HEK293 (cell line): ENCODE results near the gene MFAP1.
A peak's percentile ranks its signal among the peaks of the same experiment; 100 is the strongest.

ENCODE experiments used
- CTCF ChIA-PET: fragments of 350-600 bp; formaldehyde crosslinking; extraction: SDS; loops from one replicate; lab custom pipeline; 2021; ENCODE audit warnings: antibody characterized with exemption; lab: Yijun Ruan, JAX
- POLR2A ChIA-PET: fragments of 300-600 bp; formaldehyde crosslinking; extraction: SDS; loops from one replicate; lab custom pipeline; 2020; ENCODE audit warnings: antibody characterized with exemption, inconsistent platforms; lab: Yijun Ruan, JAX
- H3K27ac ChIP-seq: fragments of 200-500 bp; sonication (Bioruptor generic); 2 replicates; pipeline ENCODE4 v1.5.1; 2014; ENCODE audit warnings: low read depth, low read length, control low read depth, inconsistent platforms; ENCODE audit errors: extremely low read depth
- H3K36me3 ChIP-seq, 2 experiments: fragments of 200-500 bp in 1 of 2; sonication (Bioruptor generic) in 1 of 2; 1 replicate in 1 of 2; 2 replicates in 1 of 2; pipeline ENCODE4 v1.5.1; 2014 to 2017; ENCODE audit warnings: inconsistent platforms in 2 of 2, low read length in 2 of 2; ENCODE audit not compliant: control insufficient read depth in 2 of 2, insufficient read depth in 1 of 2
- H3K4me1 ChIP-seq: fragments of 200-500 bp; sonication (Bioruptor generic); 2 replicates; pipeline ENCODE4 v1.5.1; 2014; ENCODE audit warnings: mild to moderate bottlenecking, low read length, inconsistent platforms; ENCODE audit not compliant: control insufficient read depth, insufficient read depth
- H3K4me3 ChIP-seq: 2 replicates; pipeline ENCODE4 v1.5.1; 2011; ENCODE audit warnings: low read depth, mild to moderate bottlenecking, control low read depth, low read length, moderate library complexity
- H3K9me3 ChIP-seq: fragments of 200-500 bp; sonication (Bioruptor generic); 2 replicates; pipeline ENCODE4 v1.5.1; 2014; ENCODE audit warnings: low read depth, low read length, inconsistent platforms; ENCODE audit not compliant: control insufficient read depth, insufficient read depth
- HOXA7 ChIP-seq: sonication (generic); formaldehyde crosslinking; IDR thresholded peaks from 2 replicates; pipeline ENCODE4 v1.8.1; 2022; ENCODE audit warnings: missing genetic modification reagents, borderline replicate concordance
- KLF8 ChIP-seq: fragments of 450-650 bp; formaldehyde crosslinking; IDR thresholded peaks from 2 replicates; pipeline ENCODE4 v1.5.1; 2016; ENCODE audit warnings: missing biosample characterization, missing genetic modification characterization
- KLF9 ChIP-seq: fragments of 450-650 bp; formaldehyde crosslinking; IDR thresholded peaks from 2 replicates; pipeline ENCODE4 v1.5.1; 2016; ENCODE audit warnings: missing biosample characterization, missing genetic modification characterization, low read depth
- OVOL3 ChIP-seq: fragments of 450-650 bp; formaldehyde crosslinking; IDR thresholded peaks from 2 replicates; pipeline ENCODE4 v1.5.1; 2016; ENCODE audit warnings: missing biosample characterization, missing genetic modification characterization
- REPIN1 ChIP-seq: fragments of 450-650 bp; formaldehyde crosslinking; IDR thresholded peaks from 2 replicates; pipeline ENCODE4 v1.5.1; 2017; ENCODE audit warnings: missing biosample characterization, missing genetic modification characterization, low read depth
- ZFP41 ChIP-seq: fragments of 450-650 bp; formaldehyde crosslinking; IDR thresholded peaks from 2 replicates; pipeline ENCODE4 v1.5.1; 2016; ENCODE audit warnings: missing biosample characterization, missing genetic modification characterization, borderline replicate concordance
- ZNF146 ChIP-seq: fragments of 450-650 bp; formaldehyde crosslinking; IDR thresholded peaks from 2 replicates; pipeline ENCODE4 v1.5.1; 2016; ENCODE audit warnings: missing biosample characterization, missing genetic modification characterization
- ZNF24 ChIP-seq: fragments of 450-650 bp; formaldehyde crosslinking; IDR thresholded peaks from 2 replicates; pipeline ENCODE4 v1.5.1; 2016; ENCODE audit warnings: missing biosample characterization, missing genetic modification characterization
- ZNF266 ChIP-seq: fragments of 450-650 bp; formaldehyde crosslinking; IDR thresholded peaks from 2 replicates; pipeline ENCODE4 v1.5.1; 2016; ENCODE audit warnings: missing biosample characterization, missing genetic modification characterization, low read depth
- ZNF302 ChIP-seq: fragments of 450-650 bp; formaldehyde crosslinking; IDR thresholded peaks from 2 replicates; pipeline ENCODE4 v1.5.1; 2016; ENCODE audit warnings: missing biosample characterization, missing genetic modification characterization, low read depth
- ZNF324 ChIP-seq: fragments of 450-650 bp; formaldehyde crosslinking; IDR thresholded peaks from 2 replicates; pipeline ENCODE4 v1.5.1; 2016; ENCODE audit warnings: missing biosample characterization, missing genetic modification characterization
- ZNF354C ChIP-seq: fragments of 450-650 bp; formaldehyde crosslinking; IDR thresholded peaks from 2 replicates; pipeline ENCODE4 v1.5.1; 2016; ENCODE audit warnings: missing biosample characterization, missing genetic modification characterization, low read depth, borderline replicate concordance
- ZNF37A ChIP-seq: fragments of 450-650 bp; IDR thresholded peaks from 2 replicates; pipeline ENCODE4 v1.5.1; 2018; ENCODE audit warnings: missing biosample characterization, missing genetic modification characterization
- ZNF473 ChIP-seq: fragments of 450-650 bp; formaldehyde crosslinking; IDR thresholded peaks from 2 replicates; pipeline ENCODE4 v1.5.1; 2017; ENCODE audit warnings: missing biosample characterization, missing genetic modification characterization
- ZNF548 ChIP-seq: fragments of 450-650 bp; formaldehyde crosslinking; IDR thresholded peaks from 2 replicates; pipeline ENCODE4 v1.5.1; 2016; ENCODE audit warnings: missing biosample characterization, missing genetic modification characterization
- ZNF561 ChIP-seq: fragments of 450-650 bp; IDR thresholded peaks from 2 replicates; pipeline ENCODE4 v1.5.1; 2018; ENCODE audit warnings: missing biosample characterization, missing genetic modification characterization, borderline replicate concordance
- ZNF610 ChIP-seq: fragments of 450-650 bp; formaldehyde crosslinking; IDR thresholded peaks from 2 replicates; pipeline ENCODE4 v1.5.1; 2016; ENCODE audit warnings: missing biosample characterization, missing genetic modification characterization, borderline replicate concordance
- ZNF629 ChIP-seq: fragments of 450-650 bp; formaldehyde crosslinking; IDR thresholded peaks from 2 replicates; pipeline ENCODE4 v1.5.1; 2017; ENCODE audit warnings: missing biosample characterization, missing genetic modification characterization
- ZNF654 ChIP-seq: fragments of 450-650 bp; formaldehyde crosslinking; IDR thresholded peaks from 2 replicates; pipeline ENCODE4 v1.5.1; 2016; ENCODE audit warnings: low read depth, missing biosample characterization, missing genetic modification characterization
- ZNF670 ChIP-seq: fragments of 450-650 bp; formaldehyde crosslinking; IDR thresholded peaks from 2 replicates; pipeline ENCODE4 v1.5.1; 2016; ENCODE audit warnings: missing biosample characterization, missing genetic modification characterization, low read depth
- ZNF677 ChIP-seq: fragments of 450-650 bp; IDR thresholded peaks from 2 replicates; pipeline ENCODE4 v1.5.0; 2018; ENCODE audit warnings: missing biosample characterization, mild to moderate bottlenecking, missing genetic modification characterization, moderate library complexity
- ZNF76 ChIP-seq: fragments of 450-650 bp; formaldehyde crosslinking; IDR thresholded peaks from 2 replicates; pipeline ENCODE4; 2016; ENCODE audit warnings: low read depth, missing biosample characterization, missing genetic modification characterization, borderline replicate concordance
- ZNF768 ChIP-seq: fragments of 450-650 bp; formaldehyde crosslinking; IDR thresholded peaks from 2 replicates; pipeline ENCODE4 v1.5.1; 2018; ENCODE audit warnings: missing biosample characterization, mild to moderate bottlenecking, missing genetic modification characterization
- ZNF791 ChIP-seq: fragments of 450-650 bp; formaldehyde crosslinking; IDR thresholded peaks from 2 replicates; pipeline ENCODE4 v1.5.1; 2016; ENCODE audit warnings: missing biosample characterization, missing genetic modification characterization
- ZNF837 ChIP-seq: fragments of 450-650 bp; formaldehyde crosslinking; IDR thresholded peaks from 2 replicates; pipeline ENCODE4 v1.5.1; 2016; ENCODE audit warnings: missing biosample characterization, missing genetic modification characterization
- ZNF843 ChIP-seq: fragments of 450-650 bp; formaldehyde crosslinking; IDR thresholded peaks from 2 replicates; pipeline ENCODE4 v1.5.1; 2016; ENCODE audit warnings: missing biosample characterization, missing genetic modification characterization
- ZSCAN30 ChIP-seq: fragments of 450-650 bp; IDR thresholded peaks from 2 replicates; pipeline ENCODE4 v1.5.1; 2018; ENCODE audit warnings: missing biosample characterization, mild to moderate bottlenecking, missing genetic modification characterization, moderate library complexity
- TF ChIP-seq, protein P1 (sequence below): fragments of 450-650 bp; formaldehyde crosslinking; IDR thresholded peaks from 2 replicates; pipeline ENCODE4 v1.5.1; 2017; ENCODE audit warnings: missing biosample characterization, missing genetic modification characterization
- TF ChIP-seq, protein P2 (sequence below): fragments of 450-650 bp; formaldehyde crosslinking; IDR thresholded peaks from 2 replicates; pipeline ENCODE4 v1.5.1; 2016; ENCODE audit warnings: missing biosample characterization, missing genetic modification characterization, borderline replicate concordance

MFAP1 gene

GRCh38 chr15:43873651-43874050 lies 49.2 kb upstream of the MFAP1 start:
- ChIA-PET CTCF (interaction anchor here (0.6 to 1.1 kb wide), 2 partner anchors 16 to 296 kb away, joined by 3 to 8 read pairs; no protein-coding TSS in a partner anchor), POLR2A (no interaction called here)
- no peaks in the 10 kb centered on the region for H3K4me1 ChIP-seq
- no peaks in the 10 kb centered on the region for H3K9me3 ChIP-seq
- H3K27ac ChIP-seq, result no peak overlapping the region
- TF ChIP-seq KLF8 (tag by site-specific recombination), result no peak
- TF ChIP-seq ZNF302, result no peak
- TF ChIP-seq ZNF610 (tag by site-specific recombination), result no peak
- no peak for TF ChIP-seq ZNF548
- TF ChIP-seq ZNF266 (tag by site-specific recombination), result no peak
- no peak for TF ChIP-seq ZNF670 (tag by site-specific recombination)
- TF ChIP-seq, protein P1, sequence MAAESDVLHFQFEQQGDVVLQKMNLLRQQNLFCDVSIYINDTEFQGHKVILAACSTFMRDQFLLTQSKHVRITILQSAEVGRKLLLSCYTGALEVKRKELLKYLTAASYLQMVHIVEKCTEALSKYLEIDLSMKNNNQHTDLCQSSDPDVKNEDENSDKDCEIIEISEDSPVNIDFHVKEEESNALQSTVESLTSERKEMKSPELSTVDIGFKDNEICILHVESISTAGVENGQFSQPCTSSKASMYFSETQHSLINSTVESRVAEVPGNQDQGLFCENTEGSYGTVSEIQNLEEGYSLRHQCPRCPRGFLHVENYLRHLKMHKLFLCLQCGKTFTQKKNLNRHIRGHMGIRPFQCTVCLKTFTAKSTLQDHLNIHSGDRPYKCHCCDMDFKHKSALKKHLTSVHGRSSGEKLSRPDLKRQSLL (tag by site-specific recombination), result no peak
- no peak for TF ChIP-seq ZNF354C (tag by site-specific recombination)
- TF ChIP-seq ZSCAN30, result no peak
- TF ChIP-seq ZFP41, result no peak
- TF ChIP-seq OVOL3 (tag by site-specific recombination), result no peak
- no peak for TF ChIP-seq REPIN1 (tag by site-specific recombination)
- no peak for TF ChIP-seq ZNF324 (tag by site-specific recombination)
- no peak for TF ChIP-seq ZNF24 (tag by site-specific recombination)
- TF ChIP-seq ZNF146 (tag by site-specific recombination), result no peak
- TF ChIP-seq ZNF561, result no peak
- TF ChIP-seq, all 188 proteins: peak for 0
- Histone ChIP-seq H3K36me3 (peaks cover 0 to 59% of the 10 kb centered on the region in 2 experiments), H3K4me3 (no peak overlapping the region)

DNA sequence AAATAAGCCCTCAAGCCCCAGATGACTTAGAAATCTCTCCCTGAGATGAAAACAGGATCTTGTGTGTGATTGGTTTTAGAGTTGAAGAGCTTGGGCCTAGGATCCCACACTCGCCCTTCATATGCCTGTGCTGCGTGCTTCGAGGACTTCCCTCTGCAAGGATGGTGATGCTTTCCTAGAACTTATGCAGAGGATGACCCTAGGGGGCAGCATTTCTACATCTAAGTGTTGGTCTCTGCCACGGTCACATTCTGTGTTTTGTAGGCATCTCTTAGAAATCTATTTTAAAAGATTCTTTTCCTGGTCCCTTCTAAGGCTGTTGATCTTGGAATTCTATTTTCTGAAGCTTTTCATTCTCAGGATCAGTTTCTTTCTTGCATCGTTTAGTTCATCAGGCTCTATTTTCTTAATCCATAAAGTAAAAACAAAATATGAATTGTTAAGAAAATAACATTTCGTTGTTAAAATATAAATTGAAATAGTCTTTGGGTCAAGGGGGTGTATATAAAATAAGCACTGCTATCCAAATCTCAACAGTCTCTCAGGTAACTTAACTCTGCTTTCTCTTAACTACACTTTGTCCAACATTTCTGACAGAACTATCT lies 48.0 kb upstream of the MFAP1 start:
- H3K36me3 ChIP-seq, result peaks cover 0 to 56% of the 10 kb centered on the region in 2 experiments
- peak; percentile 42 for TF ChIP-seq ZNF654 (tag by site-specific recombination)
- TF ChIP-seq ZNF629 (tag by site-specific recombination), result no peak
- no peak overlapping the region for H3K4me3 ChIP-seq
- CTCF ChIA-PET, result interaction anchor here (0.6 to 1.3 kb wide), 8 partner anchors 9 to 594 kb away, joined by 3 to 8 read pairs (median 4); no protein-coding TSS in a partner anchor
- no peak overlapping the region for H3K27ac ChIP-seq
- no peaks in the 10 kb centered on the region; the same call in 1 of the 2 replicates for H3K4me1 ChIP-seq
- H3K9me3 ChIP-seq, result no peaks in the 10 kb centered on the region
- POLR2A ChIA-PET, result no interaction called here

DNA sequence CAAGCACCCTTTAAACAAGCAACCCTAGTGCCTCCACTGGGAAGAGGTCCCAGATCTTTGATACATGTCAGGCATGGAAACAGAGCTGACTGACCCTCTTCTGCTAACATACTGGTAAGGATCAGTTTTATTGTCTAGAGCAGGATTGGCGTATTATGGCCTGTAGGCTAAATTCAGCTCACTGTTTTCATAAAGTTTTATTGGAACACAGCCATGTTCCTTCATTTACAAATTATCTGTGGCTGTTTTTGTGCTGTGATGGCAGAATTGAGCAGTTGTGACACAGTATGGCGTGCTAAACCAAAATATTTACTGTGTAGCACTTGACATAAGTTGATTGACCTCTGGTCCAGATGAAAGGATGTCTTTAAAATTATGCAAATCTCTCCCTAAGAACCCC lies 47.3 kb upstream of the MFAP1 start:
- Histone ChIP-seq H3K27ac (no peak overlapping the region), H3K4me1 (no peaks in the 10 kb centered on the region; the same call in 1 of the 2 replicates), H3K4me3 (no peak overlapping the region), H3K9me3 (no peaks in the 10 kb centered on the region), H3K36me3 (peaks cover 0 to 54% of the 10 kb centered on the region in 2 experiments)
- ChIA-PET CTCF (interaction anchor here (0.6 to 1.3 kb wide), 7 partner anchors 11 to 1365 kb away, joined by 3 to 7 read pairs (median 3); no protein-coding TSS in a partner anchor), POLR2A (no interaction called here)
- TF ChIP-seq KLF9 (no peak), HOXA7 (CRISPR knock-in tag) (no peak), ZNF837 (tag by site-specific recombination) (no peak), ZNF37A (tag by site-specific recombination) (no peak), ZNF473 (tag by site-specific recombination) (no peak), ZNF768 (tag by site-specific recombination) (no peak), ZNF843 (tag by site-specific recombination) (no peak), ZNF791 (no peak), ZNF76 (tag by site-specific recombination) (no peak), ZNF677 (tag by site-specific recombination) (no peak)
- TF ChIP-seq, protein P2, sequence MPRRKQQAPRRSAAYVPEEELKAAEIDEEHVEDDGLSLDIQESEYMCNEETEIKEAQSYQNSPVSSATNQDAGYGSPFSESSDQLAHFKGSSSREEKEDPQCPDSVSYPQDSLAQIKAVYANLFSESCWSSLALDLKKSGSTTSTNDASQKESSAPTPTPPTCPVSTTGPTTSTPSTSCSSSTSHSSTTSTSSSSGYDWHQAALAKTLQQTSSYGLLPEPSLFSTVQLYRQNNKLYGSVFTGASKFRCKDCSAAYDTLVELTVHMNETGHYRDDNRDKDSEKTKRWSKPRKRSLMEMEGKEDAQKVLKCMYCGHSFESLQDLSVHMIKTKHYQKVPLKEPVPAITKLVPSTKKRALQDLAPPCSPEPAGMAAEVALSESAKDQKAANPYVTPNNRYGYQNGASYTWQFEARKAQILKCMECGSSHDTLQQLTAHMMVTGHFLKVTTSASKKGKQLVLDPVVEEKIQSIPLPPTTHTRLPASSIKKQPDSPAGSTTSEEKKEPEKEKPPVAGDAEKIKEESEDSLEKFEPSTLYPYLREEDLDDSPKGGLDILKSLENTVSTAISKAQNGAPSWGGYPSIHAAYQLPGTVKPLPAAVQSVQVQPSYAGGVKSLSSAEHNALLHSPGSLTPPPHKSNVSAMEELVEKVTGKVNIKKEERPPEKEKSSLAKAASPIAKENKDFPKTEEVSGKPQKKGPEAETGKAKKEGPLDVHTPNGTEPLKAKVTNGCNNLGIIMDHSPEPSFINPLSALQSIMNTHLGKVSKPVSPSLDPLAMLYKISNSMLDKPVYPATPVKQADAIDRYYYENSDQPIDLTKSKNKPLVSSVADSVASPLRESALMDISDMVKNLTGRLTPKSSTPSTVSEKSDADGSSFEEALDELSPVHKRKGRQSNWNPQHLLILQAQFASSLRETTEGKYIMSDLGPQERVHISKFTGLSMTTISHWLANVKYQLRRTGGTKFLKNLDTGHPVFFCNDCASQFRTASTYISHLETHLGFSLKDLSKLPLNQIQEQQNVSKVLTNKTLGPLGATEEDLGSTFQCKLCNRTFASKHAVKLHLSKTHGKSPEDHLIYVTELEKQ, result no peak
